Stimulated activated CD4-positive, alpha-beta T cell treated with anti-CD3 and anti-CD28 coated beads, Interleukin-4, amount 100 ng/mL, for 48 hours (primary cell): ENCODE data around the gene TFPI2.

Experiments used
- DNase-seq, 2 donors: peaks; one replicate each; pipeline ENCODE4 v3.0.0-alpha.2; 2020; ENCODE audit warnings: low read depth in 2 of 2

Gene TFPI2

DNA sequence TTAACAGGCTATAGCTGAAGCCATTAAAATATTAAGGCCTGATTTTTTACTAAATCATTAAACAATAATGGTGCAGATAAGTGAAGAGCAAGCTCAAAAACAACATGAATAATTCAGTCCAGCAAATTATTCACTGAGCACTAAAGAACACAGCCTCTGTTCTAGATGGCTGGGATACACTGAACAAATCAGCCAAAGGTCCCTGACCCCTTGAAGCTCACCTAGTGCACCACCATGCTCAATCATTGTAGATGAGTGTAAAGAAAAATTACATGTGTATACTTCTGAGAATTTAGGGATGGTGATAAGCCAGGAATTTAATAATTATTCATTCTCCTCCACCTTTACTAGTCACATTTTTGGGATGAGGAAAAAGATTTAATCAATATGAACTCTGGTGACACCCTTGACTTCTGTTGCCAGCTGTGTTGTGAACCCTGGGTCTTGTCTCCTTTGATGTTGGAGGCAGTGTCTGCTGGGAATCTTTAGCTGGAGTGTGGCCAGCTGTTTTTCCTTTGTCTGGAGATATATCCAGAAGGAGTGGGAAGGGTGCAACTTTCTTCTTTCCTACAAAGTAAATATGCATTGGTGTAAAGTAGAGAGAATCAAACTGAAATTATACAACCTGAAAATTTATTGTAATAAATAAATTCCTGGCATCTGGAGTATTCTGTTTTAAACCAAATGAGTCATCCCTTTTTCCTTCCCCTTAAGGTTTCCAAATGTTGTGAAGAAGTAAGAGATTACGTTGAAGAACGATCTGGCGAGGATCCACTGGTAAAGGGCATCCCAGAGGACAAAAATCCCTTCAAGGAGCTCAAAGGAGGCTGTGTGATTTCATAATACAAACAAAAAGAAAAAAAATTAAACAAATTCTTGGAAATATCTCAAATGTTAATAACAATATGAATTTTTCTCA, 19.8 kb upstream of the TFPI2 start:
- DNase-seq = no peak

DNA sequence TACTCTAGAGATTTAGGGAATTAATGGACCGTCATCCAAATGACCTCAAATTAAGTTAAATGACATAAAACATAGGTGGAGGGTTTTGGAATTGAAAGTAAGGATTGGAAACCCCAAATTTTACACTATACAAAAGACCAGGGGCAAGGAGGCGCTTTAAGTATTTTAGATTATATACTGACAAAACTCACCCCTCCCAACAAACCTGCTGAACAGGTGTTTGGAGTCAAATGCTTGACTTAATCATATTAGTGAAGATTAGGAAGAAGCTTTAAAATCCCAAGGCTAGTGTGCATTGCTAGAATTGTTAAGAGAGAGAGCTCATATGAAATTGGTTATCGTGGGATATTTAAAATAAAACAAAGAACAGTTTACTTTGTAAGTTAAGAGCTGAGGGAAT, 15.7 kb upstream of the TFPI2 start, which contains the start of gene GNGT1:
Gene GNGT1 (plus strand): TSS at position 301 of the 400 bp plus-strand sequence. CDS start 180 bp downstream, outside the sequence.
- DNase-seq = no peak

DNA sequence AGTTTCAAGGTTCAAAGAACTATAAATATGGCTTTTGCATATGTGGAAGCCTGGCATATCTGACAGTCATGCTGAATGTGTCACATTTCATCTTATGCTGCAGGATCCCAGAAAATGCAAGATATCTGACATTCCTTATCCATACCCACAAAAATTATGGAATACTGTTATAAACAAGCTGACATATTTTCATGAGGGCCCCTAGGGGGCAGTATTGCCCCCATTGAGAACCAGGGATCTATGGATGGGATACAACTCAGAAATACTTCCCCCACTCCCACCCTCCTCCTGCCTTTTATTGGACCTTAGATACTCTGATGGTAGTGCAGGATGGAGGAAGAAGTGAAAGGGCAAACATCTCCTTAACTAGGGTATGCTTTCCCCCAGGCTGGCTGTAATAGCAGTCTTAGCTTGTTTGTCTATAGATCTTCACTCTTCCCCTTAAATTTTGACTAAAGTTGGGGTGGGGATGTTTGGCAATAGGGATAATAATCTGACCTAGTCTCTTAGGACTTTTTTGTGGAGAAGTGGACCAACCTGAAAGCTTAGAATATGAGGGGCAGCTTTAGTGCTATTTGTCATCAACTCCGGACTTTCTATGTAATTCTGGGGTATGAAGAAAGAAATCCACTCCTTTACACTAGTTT, 12.3 kb upstream of the TFPI2 start:
- no peak for DNase-seq

DNA sequence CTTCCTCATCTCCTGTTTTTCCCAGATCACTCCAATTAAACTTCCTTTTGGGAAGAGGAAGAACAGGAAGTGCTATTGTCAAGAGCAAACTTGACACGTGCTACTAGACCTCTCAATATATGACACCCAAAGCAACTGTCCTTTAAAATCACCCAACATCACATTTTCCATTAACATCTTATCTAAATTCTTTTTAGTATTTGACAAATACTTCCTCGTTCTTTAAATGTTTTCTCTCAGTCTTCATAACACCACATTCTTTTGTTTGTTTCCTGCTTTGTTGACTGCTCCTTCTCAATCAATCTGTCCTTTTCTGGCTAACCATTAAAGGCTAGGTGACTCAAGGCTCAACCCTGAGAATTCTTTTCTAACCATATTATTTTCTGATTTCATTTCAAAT, 7.1 kb upstream of the TFPI2 start:
- no peak for DNase-seq

DNA sequence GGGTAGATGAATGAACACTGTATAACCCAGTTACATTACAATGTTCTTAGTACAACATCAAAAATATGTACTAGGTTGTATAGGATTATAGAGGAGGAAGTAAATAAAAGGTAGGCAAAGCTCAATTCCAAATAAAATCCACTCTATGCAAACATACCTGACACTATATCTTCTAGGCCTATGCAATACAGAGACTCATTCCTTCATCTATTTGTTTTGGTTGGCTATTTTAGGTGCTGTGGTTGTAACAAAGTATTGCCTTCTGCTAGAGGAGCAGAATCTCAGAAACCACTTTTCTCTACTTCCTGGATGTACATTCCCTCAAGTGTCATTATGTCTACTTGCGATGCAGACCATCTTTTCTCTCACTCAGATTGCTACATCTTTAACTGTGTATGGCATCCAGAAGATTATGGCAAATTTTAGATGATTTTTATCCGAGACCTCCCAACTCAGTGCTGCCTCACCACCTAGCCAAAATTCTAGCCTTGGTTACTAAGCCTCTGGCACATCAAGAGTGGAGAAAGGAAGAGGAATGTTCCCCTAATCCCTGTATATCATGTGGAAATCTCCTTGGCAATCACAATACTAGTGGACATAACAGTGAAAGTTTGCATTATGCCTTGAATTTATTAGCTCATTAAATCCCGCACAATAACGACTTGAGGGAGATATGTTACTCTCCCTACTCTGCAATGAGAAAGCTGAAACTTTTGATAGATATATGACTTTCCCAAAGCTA, 5.5 kb upstream of the TFPI2 start:
- no peak for DNase-seq

DNA sequence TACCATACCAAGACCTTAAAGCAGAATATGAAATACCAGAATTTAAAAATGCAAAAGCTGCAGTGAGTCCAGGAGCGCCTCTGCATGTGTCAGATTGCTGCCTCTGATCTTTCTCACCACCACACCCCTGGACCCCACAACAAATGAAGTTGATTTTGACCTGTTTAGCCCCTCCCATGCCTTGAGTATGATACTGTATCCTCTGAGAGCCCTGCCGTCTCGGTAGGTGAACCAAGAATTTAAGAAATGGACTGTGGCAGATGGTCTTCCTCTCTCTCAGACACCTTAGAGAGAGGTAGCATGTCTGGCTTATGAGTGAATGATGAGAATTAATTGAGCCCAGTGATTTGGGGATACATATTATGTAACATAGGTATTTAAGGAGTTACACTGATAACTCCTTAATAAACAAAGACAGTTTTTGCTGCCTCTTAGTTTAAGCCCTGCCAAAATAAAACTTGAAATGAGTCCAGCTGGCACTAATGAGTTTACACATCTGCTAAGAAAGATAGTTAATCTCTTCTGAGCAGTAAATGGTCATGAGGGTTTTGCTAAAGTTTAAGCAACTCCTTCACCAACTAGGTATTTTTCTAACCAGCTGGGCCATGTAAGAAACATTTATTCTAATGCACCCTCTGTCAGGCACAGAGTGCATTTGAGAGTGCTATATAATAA, 4.5 kb upstream of the TFPI2 start:
- DNase-seq = no peak

DNA sequence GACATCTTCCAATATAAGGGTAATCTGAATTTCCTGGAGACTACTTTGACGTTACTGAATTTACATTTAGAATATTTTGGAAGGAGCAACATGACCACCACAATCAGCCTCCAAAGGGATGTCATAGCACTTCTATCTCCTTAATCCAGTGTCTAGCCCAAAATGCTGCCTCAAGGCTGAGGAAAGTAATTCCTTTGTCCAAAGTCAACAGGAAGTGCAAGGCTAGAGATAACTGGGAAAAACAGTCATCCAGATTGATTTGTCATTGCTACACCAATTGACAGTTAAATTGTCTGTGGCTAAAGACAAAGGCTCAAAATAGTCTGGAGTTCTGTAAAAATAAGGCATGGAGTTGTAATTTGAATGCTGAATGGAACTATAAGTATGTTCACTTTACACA, 3.9 kb upstream of the TFPI2 start:
- no peak for DNase-seq

DNA sequence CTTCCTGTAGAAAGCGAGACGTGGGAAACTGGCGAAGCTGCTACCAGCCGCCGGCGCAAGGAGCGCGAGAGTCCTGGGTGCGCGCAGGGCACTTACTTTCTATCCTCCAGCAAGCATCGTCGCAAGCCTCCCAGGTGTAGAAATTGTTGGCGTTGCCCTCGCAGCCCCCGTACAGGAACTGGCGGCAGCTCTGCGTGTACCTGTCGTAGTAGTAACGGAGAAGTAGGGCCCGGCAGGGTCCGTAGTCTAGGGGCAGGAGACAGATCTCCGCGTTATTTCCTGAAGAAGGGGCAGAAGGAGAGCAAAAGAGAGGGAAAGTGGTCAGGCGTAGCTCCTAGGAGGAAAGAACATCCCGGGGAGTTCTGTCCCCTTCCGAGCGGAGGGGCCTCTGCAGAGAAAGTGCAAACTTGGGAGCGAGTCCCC, 501 bp downstream of the TFPI2 start:
- no peak for DNase-seq

DNA sequence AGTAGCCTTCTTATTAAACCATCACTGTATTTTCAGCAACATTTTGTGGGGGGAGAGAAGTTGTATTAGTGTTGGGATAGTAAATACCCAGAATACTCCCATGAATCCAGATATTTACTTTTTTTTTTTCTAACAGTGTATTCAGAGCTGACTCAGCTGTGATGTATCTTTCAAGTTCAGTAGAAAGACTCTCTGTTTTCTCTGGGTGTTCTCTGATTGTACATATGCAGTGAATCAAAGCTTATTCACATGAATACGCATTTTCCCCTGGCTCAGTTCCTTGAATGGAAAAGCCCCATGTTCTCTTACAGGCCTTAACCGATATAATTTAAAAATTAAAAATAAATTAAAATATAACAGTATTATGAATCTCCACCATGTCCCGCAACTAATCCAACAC, 1.3 kb downstream of the TFPI2 start:
- DNase-seq = no peak

DNA sequence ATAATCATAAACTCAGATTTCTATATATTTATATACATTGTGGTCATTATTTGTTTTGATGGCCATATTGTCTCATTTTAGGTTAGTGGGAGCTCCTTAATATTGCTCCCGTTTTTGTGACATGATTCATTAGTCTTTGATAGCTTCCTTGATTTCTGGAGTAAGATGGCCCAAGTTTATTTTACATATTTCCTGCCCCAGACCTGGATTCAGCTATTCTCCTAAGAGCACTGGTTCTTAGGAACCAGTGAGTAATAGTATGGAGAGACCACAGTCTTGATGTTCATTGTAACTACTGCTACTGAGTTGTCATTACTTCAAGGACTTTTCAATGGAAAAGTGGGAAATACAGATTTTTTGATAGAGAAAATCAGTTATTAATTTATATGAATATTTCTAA, 6.0 kb downstream of the TFPI2 start:
- no peak for DNase-seq

DNA sequence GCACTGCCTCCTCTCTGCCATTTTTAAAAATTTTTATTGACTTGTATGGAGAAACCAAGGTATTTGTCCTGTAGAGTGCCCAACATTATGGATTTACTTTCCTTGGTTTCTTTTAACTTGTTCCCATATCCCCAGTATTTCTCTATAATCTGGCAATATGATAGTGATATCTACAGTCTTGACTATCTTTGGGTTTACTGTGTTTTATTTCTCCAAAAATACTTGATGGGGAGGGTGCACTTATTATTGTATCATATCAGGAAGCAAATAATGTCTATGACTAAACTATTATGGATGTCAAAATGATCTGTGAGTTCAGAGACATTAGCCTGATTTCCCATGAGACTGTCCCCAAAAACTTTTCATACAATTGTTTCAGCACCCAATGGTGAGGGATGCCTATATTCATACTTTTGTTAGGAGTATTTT, 6.6 kb downstream of the TFPI2 start:
- DNase-seq = no peak

DNA sequence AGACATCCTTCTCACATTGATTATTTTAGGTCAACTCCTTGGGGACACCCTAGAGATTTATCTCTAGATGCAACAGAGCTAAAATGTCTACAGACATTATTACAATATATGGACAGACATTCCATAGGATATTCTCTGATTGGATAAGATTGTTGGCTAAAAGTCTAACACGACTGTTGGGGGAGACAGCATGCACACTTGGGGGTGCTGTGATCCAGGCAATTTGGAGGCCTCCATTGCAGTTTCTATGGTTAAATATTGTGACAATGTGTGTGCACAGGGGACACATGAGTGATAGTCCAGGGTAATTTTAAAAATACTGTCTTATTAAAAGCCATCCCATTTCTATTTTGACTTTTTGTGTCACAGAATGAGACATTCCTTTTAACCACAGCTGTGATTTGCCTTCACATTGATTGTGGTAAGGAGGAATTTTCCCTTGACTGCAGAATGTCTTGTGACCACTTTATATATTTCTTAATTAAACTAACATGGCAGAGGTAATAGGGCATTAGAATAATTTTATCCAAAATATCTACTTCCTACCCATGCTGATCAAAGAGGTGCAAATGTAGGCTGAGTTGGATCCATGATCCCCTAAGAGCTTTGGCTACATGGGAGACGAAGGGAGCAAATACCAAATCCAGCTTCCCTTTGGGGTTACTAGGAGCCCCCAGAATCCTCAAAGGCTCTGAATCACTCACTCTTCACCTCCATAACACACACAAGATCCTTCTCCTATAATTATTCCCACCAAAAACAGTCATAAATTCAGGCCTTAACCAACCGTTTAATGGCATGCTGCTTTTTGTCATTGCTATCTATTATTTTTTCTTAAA, 7.3 kb downstream of the TFPI2 start:
- DNase-seq = no peak

DNA sequence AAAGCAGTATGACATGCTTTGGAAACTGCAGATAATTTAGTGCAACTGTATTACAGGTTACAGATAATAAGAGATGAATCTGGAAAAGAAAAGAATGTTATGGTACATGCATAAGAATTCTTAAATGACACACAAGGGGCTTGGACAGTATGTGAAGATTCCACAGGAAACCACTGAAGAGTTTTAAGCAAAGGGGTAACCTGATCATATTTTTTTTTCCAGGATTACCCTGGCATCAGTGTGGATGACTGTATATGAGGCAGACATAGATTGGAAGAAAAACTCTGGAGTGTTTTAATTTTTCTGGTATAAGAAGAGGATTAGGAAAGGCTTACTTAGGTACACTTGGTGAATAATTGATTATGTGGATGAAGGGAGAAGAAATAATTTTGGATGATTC, 8.1 kb downstream of the TFPI2 start:
- DNase-seq = no peak

DNA sequence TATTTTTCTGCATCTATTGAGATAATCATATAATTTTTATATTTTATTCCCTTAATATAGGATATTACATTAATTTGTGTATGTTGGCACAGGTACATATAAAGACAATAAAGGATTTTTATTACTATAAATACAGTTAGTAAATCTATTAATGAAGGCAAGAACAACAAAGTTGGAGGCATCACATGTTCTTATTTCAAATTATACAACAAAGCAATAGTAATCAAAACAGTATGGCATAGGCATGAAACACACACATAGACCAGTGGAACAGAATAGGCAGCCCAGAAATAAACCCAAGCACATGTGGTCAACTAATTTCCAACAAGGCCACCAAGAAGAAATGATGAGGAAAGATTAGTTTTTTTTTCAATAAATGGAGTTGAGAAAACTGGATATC, 11.2 kb downstream of the TFPI2 start:
- DNase-seq = no peak

DNA sequence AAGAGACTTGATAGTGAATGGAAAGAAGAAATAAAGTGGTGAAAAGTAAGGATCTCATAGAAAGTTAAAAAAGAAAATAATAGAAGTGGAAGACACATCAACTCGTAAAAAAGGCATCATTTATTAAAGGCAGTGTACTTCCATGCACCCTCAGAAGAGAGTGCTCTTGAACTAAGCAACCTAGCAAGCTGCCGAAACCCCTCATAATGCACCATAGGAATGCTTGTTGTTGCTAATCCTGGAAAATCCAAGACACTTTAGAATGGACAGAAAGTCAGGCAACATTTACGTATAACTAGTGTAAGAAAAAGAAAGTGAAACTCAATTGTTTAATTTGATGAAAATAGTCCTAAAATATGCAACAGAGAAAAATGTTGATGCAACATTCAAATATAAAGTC, 12.8 kb downstream of the TFPI2 start:
- DNase-seq = no peak

DNA sequence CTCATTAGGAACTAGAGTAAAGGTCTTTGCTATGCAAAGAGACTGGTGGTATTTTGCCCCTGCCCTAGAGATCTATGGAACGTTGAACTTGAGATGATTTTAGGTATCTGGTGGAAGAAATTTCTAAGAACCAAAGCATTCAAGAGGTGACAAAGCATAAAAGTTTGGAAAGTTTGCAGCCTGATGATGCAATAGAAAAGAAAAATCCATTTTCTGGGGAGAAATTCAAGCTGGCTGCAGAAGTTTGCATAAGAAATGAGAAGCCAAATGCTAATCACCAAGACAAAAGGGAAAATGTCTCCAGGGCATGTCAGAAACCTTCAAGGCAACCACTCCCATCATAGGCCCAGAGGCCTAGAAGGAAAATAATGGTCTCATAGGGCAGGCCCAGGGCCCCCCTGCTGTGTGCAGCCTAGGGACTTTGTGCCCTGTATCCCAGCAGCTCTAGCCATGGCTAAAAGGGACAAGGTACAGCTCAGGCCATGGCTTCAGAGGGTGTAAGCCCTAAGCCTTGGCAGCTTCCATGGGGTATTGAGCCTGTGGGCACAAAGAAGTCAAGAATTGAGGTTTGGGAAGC, 16.5 kb downstream of the TFPI2 start:
- no peak for DNase-seq

DNA sequence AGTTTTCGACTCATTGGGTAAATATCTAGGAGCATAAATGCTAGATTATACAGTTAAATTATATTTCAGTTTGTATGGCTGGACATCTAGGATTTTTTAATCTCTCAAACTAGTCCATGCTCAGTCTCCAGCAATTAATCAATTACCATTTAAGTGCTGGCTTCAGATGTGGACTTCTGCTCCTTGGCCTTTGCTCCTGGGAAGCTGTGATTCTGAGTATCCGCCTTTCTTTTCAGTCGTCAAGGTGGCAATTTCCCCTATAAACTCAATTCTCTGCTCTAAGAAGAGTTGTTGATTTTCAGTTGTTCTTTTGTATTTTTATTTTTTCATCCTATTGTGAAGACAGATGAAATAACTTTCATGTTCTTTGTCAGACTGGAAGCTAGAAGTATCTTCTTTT, 23.7 kb downstream of the TFPI2 start:
- DNase-seq = no peak

DNA sequence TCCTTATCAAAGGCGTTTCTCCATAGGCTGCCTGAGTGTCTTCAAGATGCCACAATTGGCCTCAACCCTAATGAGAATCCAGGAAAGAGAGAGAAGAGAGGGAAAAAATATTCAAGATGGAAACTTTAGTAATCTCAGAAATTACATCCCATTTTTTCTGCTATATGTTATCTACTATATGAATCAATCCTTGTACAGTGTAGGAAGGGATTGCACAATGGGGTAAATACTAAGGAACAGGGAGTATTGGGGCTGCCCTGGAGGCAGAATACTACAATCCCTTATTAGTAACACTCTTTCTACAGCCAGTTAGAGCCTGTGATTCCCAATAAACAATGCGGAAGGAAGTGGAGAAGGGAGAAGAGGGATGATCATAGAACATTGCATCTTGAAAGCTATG, 27.9 kb downstream of the TFPI2 start:
- DNase-seq = no peak

DNA sequence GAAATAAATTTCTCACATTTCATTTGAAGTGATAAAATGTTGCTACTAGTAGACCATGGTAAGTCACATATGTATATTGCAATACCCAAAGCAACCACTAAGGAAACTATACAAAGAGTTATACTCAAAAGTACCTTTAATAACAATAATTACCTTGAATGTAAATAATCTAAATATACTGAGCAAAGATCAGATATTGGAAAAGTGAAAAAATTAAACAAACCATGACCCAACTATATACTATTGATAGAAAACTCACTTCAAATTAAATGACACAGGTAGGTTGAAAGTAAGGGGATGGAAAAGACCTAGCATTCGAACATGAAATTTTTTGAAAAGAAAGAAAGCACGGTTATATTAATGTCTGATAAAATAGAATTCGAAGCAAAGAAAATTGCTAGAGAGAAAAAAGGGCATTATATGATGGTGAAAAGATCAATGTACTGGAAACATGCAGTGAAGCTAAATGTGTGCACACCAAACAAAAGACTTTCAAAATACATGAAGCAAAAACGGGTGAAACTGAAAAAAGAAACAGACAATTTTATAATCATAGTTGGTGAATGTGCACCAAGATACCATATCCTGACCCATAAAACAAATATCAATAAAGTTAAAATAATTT, 29.1 kb downstream of the TFPI2 start:
- DNase-seq = no peak

DNA sequence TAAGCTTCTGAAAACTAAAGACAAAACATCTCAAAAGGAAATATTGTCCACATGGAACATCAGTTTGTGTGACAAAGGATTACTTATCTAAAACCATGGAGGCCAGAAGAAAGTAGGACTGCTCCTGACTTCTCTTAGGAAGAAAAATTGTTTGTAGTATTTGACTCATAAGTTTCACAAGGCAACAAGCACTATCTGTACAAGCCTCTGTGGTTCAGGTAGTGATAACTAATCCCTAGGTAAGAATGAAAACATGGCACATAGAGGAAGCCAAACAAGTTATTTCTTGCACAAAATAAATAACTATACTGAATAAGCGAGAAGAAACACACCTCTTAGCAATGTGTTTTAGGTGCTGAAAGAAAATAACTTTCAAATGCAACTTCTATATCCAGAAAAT, 30.3 kb downstream of the TFPI2 start:
- DNase-seq = no peak
